H1 (cell line): ENCODE data around the gene BRSK2. TPM values are rescaled to one million over a fixed set of nuclear protein-coding genes. Genes with fewer than 3 reads are reported as not detected.
"Not testable (repeated sequence)": the region's sequence is repeated elsewhere in the genome, so short reads cannot be mapped to it uniquely, and the experiment has no call there.

Experiments
- CTCF ChIA-PET: fragments of 300-600 bp; sonication (Branson Sonifier 250); formaldehyde crosslinking; loops from one replicate; lab custom pipeline; 2021; ENCODE audit not compliant: partially characterized antibody; lab: Charles Lee
- POLR2A ChIA-PET: fragments of 300-600 bp; sonication (Branson Sonifier 250); formaldehyde crosslinking; loops from one replicate; lab custom pipeline; 2021; ENCODE audit warnings: inconsistent platforms; ENCODE audit not compliant: partially characterized antibody; lab: Charles Lee
- DNase-seq, 2 experiments: peaks; one replicate each; pipeline versions ENCODE4 v3.0.0 to v3.0.0-alpha.2; 2010 to 2022; ENCODE audit warnings: low spot score in 2 of 2, low read depth in 1 of 2, mixed read lengths in 1 of 2
- FAIRE-seq: peaks from 2 replicates; lab custom pipeline; 2011; peaks lifted over from hg19 to GRCh38; lab: Jason Lieb, UNC
- H2AFZ ChIP-seq: 2 replicates; pipeline ENCODE4 v1.8.1; 2012; ENCODE audit warnings: low read length, inconsistent platforms
- H2AK5ac ChIP-seq: 2 replicates; pipeline ENCODE4 v1.6.1; 2013; ENCODE audit warnings: low read depth, low read length
- H2BK120ac ChIP-seq: replicated peaks from 2 replicates; pipeline ENCODE3; 2013; ENCODE audit warnings: low read depth, low read length, inconsistent platforms
- H2BK12ac ChIP-seq: 2 replicates; pipeline ENCODE4 v1.6.1; 2013; ENCODE audit warnings: low read depth, low read length
- H2BK15ac ChIP-seq: 2 replicates; pipeline ENCODE4 v1.6.1; 2013; ENCODE audit warnings: low read length
- H2BK20ac ChIP-seq: 2 replicates; pipeline ENCODE4 v1.6.1; 2013; ENCODE audit warnings: low read length
- H2BK5ac ChIP-seq: 2 replicates; pipeline ENCODE4 v1.6.1; 2013; ENCODE audit warnings: low read depth, low read length
- H3K14ac ChIP-seq: 2 replicates; pipeline ENCODE4 v1.6.1; 2013; ENCODE audit warnings: inconsistent platforms; ENCODE audit not compliant: insufficient read length
- H3K18ac ChIP-seq: 2 replicates; pipeline ENCODE4 v1.6.1; 2013; ENCODE audit warnings: low read length; ENCODE audit errors: extremely low read depth
- H3K23ac ChIP-seq: 2 replicates; pipeline ENCODE4 v1.6.1; 2013; ENCODE audit warnings: inconsistent platforms; ENCODE audit not compliant: insufficient read length
- H3K23me2 ChIP-seq: 2 replicates; pipeline ENCODE4 v1.6.1; 2013; ENCODE audit warnings: low read depth, low read length
- H3K27ac ChIP-seq: 2 replicates; pipeline ENCODE4 v1.6.1; 2011; ENCODE audit warnings: low read depth, low read length, inconsistent platforms
- H3K27me3 ChIP-seq, 4 experiments: replicated peaks in 1 of 4; 1 replicate in 1 of 4; 2 replicates in 3 of 4; pipeline versions ENCODE4 v1.6.1 to v1.8.1; 2011 to 2013; ENCODE audit warnings: low read length in 3 of 4, mild to moderate bottlenecking in 3 of 4, inconsistent platforms in 2 of 4, mixed read lengths in 2 of 4, moderate library complexity in 1 of 4; ENCODE audit not compliant: control insufficient read depth in 3 of 4, insufficient read depth in 3 of 4; ENCODE audit errors: extremely low read depth in 1 of 4
- H3K36me3 ChIP-seq, 4 experiments: 2 replicates each; pipeline versions ENCODE4 v1.6.1 to v1.8.1; 2011 to 2013; ENCODE audit warnings: mild to moderate bottlenecking in 4 of 4, low read length in 3 of 4, moderate library complexity in 2 of 4, control low read depth in 1 of 4, inconsistent platforms in 1 of 4; ENCODE audit not compliant: insufficient read depth in 4 of 4, control insufficient read depth in 2 of 4
- H3K4ac ChIP-seq: replicated peaks from 2 replicates; pipeline ENCODE3; 2013; ENCODE audit warnings: low read length, low read depth, mixed read lengths, inconsistent platforms; ENCODE audit not compliant: insufficient read length
- H3K4me1 ChIP-seq, 4 experiments: replicated peaks in 1 of 4; 1 replicate in 1 of 4; 2 replicates in 3 of 4; pipeline versions ENCODE4 v1.6.1 to v1.8.1; 2011 to 2013; ENCODE audit warnings: low read length in 3 of 4, inconsistent platforms in 2 of 4, mixed read lengths in 1 of 4; ENCODE audit not compliant: insufficient read depth in 4 of 4, control insufficient read depth in 3 of 4
- H3K4me2 ChIP-seq, 2 experiments: 2 replicates each; pipeline versions ENCODE4 v1.6.1 to v1.8.1; 2011 to 2013; ENCODE audit warnings: low read depth in 2 of 2, low read length in 2 of 2, control low read depth in 1 of 2, inconsistent platforms in 1 of 2, mild to moderate bottlenecking in 1 of 2; ENCODE audit not compliant: insufficient read depth in 1 of 2
- H3K4me3 ChIP-seq, 4 experiments: fragments of 200-600, 300-600 bp in 1 of 4; sonication (generic), shearing (Covaris generic), sonication (Bioruptor Twin) in 1 of 4; 2 replicates each; pipeline versions ENCODE4 v1.5.1 to v1.8.1; 2011 to 2016; ENCODE audit warnings: low read length in 4 of 4, low read depth in 3 of 4, control low read depth in 2 of 4, inconsistent platforms in 2 of 4, mild to moderate bottlenecking in 2 of 4, mixed read lengths in 1 of 4, moderate library complexity in 1 of 4; ENCODE audit not compliant: insufficient read depth in 2 of 4; ENCODE audit errors: extremely low read depth in 1 of 4
- H3K56ac ChIP-seq: replicated peaks from 2 replicates; pipeline ENCODE3; 2013; ENCODE audit warnings: low read depth, mild to moderate bottlenecking, mixed read lengths, low read length, inconsistent platforms; ENCODE audit not compliant: insufficient read length
- H3K79me1 ChIP-seq: 2 replicates; pipeline ENCODE4 v1.6.1; 2013; ENCODE audit warnings: low read depth, low read length, control low read depth
- H3K79me2 ChIP-seq, 2 experiments: 2 replicates each; pipeline versions ENCODE4 v1.6.1 to v1.8.1; 2012 to 2013; ENCODE audit warnings: low read length in 2 of 2, mild to moderate bottlenecking in 2 of 2, inconsistent platforms in 1 of 2; ENCODE audit not compliant: insufficient read depth in 2 of 2, control insufficient read depth in 1 of 2
- H3K9ac ChIP-seq, 4 experiments: replicated peaks in 1 of 4; 1 replicate in 1 of 4; 2 replicates in 3 of 4; pipeline versions ENCODE4 v1.6.1 to v1.8.1; 2011 to 2013; ENCODE audit warnings: low read depth in 3 of 4, low read length in 3 of 4, control low read depth in 2 of 4, mild to moderate bottlenecking in 2 of 4, moderate library complexity in 2 of 4, inconsistent platforms in 1 of 4; ENCODE audit errors: extremely low read depth in 1 of 4
- H3K9me3 ChIP-seq, 2 experiments: 2 replicates each; pipeline versions ENCODE4 v1.6.1 to v1.8.1; 2012 to 2013; ENCODE audit warnings: mild to moderate bottlenecking in 2 of 2, moderate library complexity in 2 of 2, control low read depth in 1 of 2, inconsistent platforms in 1 of 2, low read depth in 1 of 2, low read length in 1 of 2, mixed read lengths in 1 of 2; ENCODE audit not compliant: insufficient read depth in 2 of 2
- H4K20me1 ChIP-seq, 2 experiments: replicated peaks in 1 of 2; 2 replicates each; pipeline versions ENCODE3 to v1.8.1; 2011 to 2013; ENCODE audit warnings: inconsistent platforms in 2 of 2, low read length in 2 of 2, mild to moderate bottlenecking in 1 of 2; ENCODE audit not compliant: insufficient read depth in 2 of 2, control insufficient read depth in 1 of 2
- H4K5ac ChIP-seq: 2 replicates; pipeline ENCODE4 v1.6.1; 2013; ENCODE audit warnings: low read length, low read depth, mixed read lengths, inconsistent platforms; ENCODE audit not compliant: insufficient read length
- H4K8ac ChIP-seq: 2 replicates; pipeline ENCODE4 v1.8.0; 2013; ENCODE audit warnings: mild to moderate bottlenecking, moderate library complexity, low read length, inconsistent platforms; ENCODE audit not compliant: insufficient read depth; ENCODE audit errors: extremely low read depth
- H4K91ac ChIP-seq: replicated peaks from 2 replicates; pipeline ENCODE3; 2013; ENCODE audit warnings: low read length, mixed read lengths, inconsistent platforms; ENCODE audit not compliant: insufficient read length
- KDM1A ChIP-seq: fragments of 200-600, 300-600 bp; sonication (generic); IDR thresholded peaks from 2 replicates; pipeline ENCODE4 v1.7.1; 2016; ENCODE audit warnings: mild to moderate bottlenecking, low read length, borderline replicate concordance
- RNF2 ChIP-seq: fragments of 200-900, 300-1000 bp; sonication (generic); IDR thresholded peaks from 2 replicates; pipeline ENCODE4 v1.7.1; 2016; ENCODE audit warnings: borderline replicate concordance, low read depth, mild to moderate bottlenecking, antibody characterized with exemption, low read length; ENCODE audit not compliant: poor library complexity, severe bottlenecking; ENCODE audit errors: missing control alignments
- WGBS, 2 experiments: shearing (Covaris generic) in 1 of 2; methylation state at CpG; one replicate each; pipeline versions ENCODE4 v1.1.6 to v1.1.7; 2013 to 2015; ENCODE audit warnings: low lambda C conversion rate in 2 of 2, mixed read lengths in 2 of 2, inconsistent platforms in 1 of 2, low coverage in 1 of 2, missing lambda C conversion rate in 1 of 2; ENCODE audit not compliant: insufficient replicate concordance in 2 of 2, insufficient coverage in 1 of 2, insufficient read length in 1 of 2; ENCODE audit errors: extremely low coverage in 1 of 2, missing lambda C conversion rate in 1 of 2; 5-methylcytosine and 5-hydroxymethylcytosine counted together
- polyA plus RNA-seq, 7 experiments: library from polyadenylated mRNA; depleted of rRNA in 3 of 7; stranded (reverse) in 5 of 7; unstranded in 2 of 7; fragments of >200 nt in 5 of 7; fragments of 200-250 nt in 2 of 7; gene quantifications; 1 replicate in 5 of 7; 2 replicates in 1 of 7; 4 replicates in 1 of 7; pipeline versions ENCODE4 v1.2.1 to v1.2.3, GENCODE V29; 2011 to 2013; ENCODE audit warnings: missing spikeins in 2 of 7, mixed read lengths in 2 of 7
- total RNA-seq: library from RNA; stranded (reverse); fragmentation: NEBNext Ultra II Directional; extraction: Animal tissue kit (Norgen Biotek cat#: 25700); gene quantifications from 2 replicates; pipeline ENCODE4 v1.2.1, GENCODE V29; 2021

BRSK2 gene
- total and polyA plus RNA-seq, 2 of the 8 experiments (the other 6 are each of a cell fraction or from before 2014, with no cell fraction given): 17.3 to 27.1 TPM

GRCh38 chr11:1409108-1409851, 19.5 kb downstream of the BRSK2 start (continued):
- TF ChIP-seq RNF2 (no peak), KDM1A (no peak)

- H2BK12ac ChIP-seq, CTCF ChIA-PET, H2AK5ac ChIP-seq, H3K79me2 ChIP-seq, H3K56ac ChIP-seq, H3K4ac ChIP-seq, H3K14ac ChIP-seq, H4K91ac ChIP-seq, H4K5ac ChIP-seq, H3K27me3 ChIP-seq, H3K4me1 ChIP-seq, H2BK120ac ChIP-seq, H3K36me3 ChIP-seq, H2BK15ac ChIP-seq, H2BK5ac ChIP-seq, H3K23me2 ChIP-seq, H2AFZ ChIP-seq, H3K27ac ChIP-seq, H2BK20ac ChIP-seq, H3K4me2 ChIP-seq, DNase-seq, H4K8ac ChIP-seq, H3K4me3 ChIP-seq, H3K18ac ChIP-seq, H3K23ac ChIP-seq, FAIRE-seq, H3K9ac ChIP-seq: not testable (repeated sequence)
- 86% methylated on average over 7 of the region's 29 CpGs; no CpG with 5 or more reads in 1 of the 2 experiments for WGBS, 2 experiments
- POLR2A ChIA-PET: interaction anchor here (1.1 kb wide), 2 partner anchors 9 to 102 kb away, joined by 3 to 4 read pairs; no protein-coding TSS in a partner anchor
- peaks cover 9 to 13% of the 10 kb centered on the region in 2 experiments for H4K20me1 ChIP-seq
- H3K79me1 ChIP-seq: peaks cover 18% of the 10 kb centered on the region
- H3K9me3 ChIP-seq: peaks cover 8 to 30% of the 10 kb centered on the region in 2 experiments; a peak in 3 of 4 replicates
Measured at GRCh38 chr11:1409852-1410125, 20.1 kb downstream of the BRSK2 start.
